ENCODE measurements around the gene MGLL. TPM values are rescaled to one million over a fixed set of nuclear protein-coding genes. Genes with fewer than 3 reads are reported as not detected.

The MGLL gene
- total RNA-seq, 1 experiment from 2014 or later, result 0.94 TPM

DNA sequence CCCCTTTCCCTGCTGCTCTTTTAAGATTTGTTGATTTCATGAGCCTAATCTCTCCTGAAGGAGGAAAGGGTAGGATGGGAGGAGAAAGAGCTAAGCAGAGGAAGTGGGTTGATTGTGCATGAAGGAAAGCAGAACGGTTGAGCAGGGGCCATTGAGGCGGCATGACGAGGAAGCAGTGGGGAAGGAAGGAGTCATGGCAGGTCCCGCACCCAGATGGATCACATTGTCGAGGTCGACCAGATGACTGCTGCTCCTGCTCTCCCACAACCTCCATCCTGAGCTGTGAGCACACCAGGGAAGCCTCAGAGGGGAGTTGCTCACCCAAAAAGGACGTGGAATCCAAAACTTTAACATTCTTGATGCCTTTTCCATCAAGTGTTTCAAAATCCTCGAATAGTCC is 106.8 kb downstream of the MGLL start (continued):
- TF ChIP-seq, protein P1, sequence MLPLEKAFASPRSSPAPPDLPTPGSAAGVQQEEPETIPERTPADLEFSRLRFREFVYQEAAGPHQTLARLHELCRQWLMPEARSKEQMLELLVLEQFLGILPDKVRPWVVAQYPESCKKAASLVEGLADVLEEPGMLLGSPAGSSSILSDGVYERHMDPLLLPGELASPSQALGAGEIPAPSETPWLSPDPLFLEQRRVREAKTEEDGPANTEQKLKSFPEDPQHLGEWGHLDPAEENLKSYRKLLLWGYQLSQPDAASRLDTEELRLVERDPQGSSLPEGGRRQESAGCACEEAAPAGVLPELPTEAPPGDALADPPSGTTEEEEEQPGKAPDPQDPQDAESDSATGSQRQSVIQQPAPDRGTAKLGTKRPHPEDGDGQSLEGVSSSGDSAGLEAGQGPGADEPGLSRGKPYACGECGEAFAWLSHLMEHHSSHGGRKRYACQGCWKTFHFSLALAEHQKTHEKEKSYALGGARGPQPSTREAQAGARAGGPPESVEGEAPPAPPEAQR (CRISPR knock-in tag; IDR thresholded peaks at IDR 0.05), result no peak
- TF ChIP-seq SP1 (CRISPR knock-in tag; conservative IDR thresholded peaks at IDR 0.05) (no peak), JAZF1 (CRISPR knock-in tag; IDR thresholded peaks at IDR 0.05) (no peak)

DNA sequence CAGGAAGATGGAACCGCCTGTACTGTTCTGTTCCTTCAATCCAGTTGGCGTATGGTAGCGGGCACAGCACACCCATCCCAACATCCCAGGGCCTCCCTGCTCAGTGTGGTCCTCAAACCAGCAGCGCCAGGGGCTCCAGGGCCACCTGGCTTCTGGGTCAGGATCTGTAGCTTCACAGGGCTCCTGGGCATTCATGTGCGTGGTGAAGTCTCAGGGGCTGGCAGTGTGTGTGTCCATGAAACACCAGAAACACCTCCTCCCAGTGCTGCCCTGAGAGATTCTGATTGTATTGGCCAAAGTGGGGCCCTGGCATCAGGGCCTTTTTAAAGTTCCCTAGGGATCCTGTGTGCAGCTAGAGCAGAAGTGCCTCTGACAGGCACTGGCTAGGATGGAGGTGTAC is 107.4 kb downstream of the MGLL start:
- ChIA-PET POLR2A (no interaction called here), CTCF (interaction anchor here (1.1 kb wide), 2 partner anchors 19 kb away, joined by 4 read pairs; no protein-coding TSS in a partner anchor)
- Mint-ChIP-seq H3K4me1 (peaks cover 21% of the 10 kb centered on the region), H3K4me3 (no peak overlapping the region), H3K27ac (no peak overlapping the region), H3K27me3 (ENCODE audit: low read depth) (no peaks in the 10 kb centered on the region; the same call in 1 of the 2 replicates), H3K36me3 (no peaks in the 10 kb centered on the region), H3K9me3 (no peaks in the 10 kb centered on the region)
- TF ChIP-seq RELA (CRISPR knock-in tag; IDR thresholded peaks at IDR 0.05; ENCODE audit: borderline replicate concordance), result no peak
- TF ChIP-seq, protein P2, sequence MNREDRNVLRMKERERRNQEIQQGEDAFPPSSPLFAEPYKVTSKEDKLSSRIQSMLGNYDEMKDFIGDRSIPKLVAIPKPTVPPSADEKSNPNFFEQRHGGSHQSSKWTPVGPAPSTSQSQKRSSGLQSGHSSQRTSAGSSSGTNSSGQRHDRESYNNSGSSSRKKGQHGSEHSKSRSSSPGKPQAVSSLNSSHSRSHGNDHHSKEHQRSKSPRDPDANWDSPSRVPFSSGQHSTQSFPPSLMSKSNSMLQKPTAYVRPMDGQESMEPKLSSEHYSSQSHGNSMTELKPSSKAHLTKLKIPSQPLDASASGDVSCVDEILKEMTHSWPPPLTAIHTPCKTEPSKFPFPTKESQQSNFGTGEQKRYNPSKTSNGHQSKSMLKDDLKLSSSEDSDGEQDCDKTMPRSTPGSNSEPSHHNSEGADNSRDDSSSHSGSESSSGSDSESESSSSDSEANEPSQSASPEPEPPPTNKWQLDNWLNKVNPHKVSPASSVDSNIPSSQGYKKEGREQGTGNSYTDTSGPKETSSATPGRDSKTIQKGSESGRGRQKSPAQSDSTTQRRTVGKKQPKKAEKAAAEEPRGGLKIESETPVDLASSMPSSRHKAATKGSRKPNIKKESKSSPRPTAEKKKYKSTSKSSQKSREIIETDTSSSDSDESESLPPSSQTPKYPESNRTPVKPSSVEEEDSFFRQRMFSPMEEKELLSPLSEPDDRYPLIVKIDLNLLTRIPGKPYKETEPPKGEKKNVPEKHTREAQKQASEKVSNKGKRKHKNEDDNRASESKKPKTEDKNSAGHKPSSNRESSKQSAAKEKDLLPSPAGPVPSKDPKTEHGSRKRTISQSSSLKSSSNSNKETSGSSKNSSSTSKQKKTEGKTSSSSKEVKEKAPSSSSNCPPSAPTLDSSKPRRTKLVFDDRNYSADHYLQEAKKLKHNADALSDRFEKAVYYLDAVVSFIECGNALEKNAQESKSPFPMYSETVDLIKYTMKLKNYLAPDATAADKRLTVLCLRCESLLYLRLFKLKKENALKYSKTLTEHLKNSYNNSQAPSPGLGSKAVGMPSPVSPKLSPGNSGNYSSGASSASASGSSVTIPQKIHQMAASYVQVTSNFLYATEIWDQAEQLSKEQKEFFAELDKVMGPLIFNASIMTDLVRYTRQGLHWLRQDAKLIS (CRISPR knock-in tag; IDR thresholded peaks at IDR 0.05; ENCODE audit: borderline replicate concordance), result no peak
- TF ChIP-seq GTF2I (CRISPR knock-in tag; conservative IDR thresholded peaks at IDR 0.05), result no peak
- no peak for TF ChIP-seq GABPB1 (CRISPR knock-in tag; IDR thresholded peaks at IDR 0.05)
- TF ChIP-seq, protein P3, sequence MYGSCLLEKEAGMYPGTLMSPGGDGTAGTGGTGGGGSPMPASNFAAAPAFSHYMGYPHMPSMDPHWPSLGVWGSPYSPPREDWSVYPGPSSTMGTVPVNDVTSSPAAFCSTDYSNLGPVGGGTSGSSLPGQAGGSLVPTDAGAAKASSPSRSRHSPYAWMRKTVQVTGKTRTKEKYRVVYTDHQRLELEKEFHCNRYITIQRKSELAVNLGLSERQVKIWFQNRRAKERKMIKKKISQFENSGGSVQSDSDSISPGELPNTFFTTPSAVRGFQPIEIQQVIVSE (CRISPR knock-in tag; IDR thresholded peaks at IDR 0.05; ENCODE audit: borderline replicate concordance), result no peak
- TF ChIP-seq, protein P4, sequence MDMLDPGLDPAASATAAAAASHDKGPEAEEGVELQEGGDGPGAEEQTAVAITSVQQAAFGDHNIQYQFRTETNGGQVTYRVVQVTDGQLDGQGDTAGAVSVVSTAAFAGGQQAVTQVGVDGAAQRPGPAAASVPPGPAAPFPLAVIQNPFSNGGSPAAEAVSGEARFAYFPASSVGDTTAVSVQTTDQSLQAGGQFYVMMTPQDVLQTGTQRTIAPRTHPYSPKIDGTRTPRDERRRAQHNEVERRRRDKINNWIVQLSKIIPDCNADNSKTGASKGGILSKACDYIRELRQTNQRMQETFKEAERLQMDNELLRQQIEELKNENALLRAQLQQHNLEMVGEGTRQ (CRISPR knock-in tag; IDR thresholded peaks at IDR 0.05), result no peak
- TF ChIP-seq, protein P5, sequence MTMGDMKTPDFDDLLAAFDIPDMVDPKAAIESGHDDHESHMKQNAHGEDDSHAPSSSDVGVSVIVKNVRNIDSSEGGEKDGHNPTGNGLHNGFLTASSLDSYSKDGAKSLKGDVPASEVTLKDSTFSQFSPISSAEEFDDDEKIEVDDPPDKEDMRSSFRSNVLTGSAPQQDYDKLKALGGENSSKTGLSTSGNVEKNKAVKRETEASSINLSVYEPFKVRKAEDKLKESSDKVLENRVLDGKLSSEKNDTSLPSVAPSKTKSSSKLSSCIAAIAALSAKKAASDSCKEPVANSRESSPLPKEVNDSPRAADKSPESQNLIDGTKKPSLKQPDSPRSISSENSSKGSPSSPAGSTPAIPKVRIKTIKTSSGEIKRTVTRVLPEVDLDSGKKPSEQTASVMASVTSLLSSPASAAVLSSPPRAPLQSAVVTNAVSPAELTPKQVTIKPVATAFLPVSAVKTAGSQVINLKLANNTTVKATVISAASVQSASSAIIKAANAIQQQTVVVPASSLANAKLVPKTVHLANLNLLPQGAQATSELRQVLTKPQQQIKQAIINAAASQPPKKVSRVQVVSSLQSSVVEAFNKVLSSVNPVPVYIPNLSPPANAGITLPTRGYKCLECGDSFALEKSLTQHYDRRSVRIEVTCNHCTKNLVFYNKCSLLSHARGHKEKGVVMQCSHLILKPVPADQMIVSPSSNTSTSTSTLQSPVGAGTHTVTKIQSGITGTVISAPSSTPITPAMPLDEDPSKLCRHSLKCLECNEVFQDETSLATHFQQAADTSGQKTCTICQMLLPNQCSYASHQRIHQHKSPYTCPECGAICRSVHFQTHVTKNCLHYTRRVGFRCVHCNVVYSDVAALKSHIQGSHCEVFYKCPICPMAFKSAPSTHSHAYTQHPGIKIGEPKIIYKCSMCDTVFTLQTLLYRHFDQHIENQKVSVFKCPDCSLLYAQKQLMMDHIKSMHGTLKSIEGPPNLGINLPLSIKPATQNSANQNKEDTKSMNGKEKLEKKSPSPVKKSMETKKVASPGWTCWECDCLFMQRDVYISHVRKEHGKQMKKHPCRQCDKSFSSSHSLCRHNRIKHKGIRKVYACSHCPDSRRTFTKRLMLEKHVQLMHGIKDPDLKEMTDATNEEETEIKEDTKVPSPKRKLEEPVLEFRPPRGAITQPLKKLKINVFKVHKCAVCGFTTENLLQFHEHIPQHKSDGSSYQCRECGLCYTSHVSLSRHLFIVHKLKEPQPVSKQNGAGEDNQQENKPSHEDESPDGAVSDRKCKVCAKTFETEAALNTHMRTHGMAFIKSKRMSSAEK (CRISPR knock-in tag; IDR thresholded peaks at IDR 0.05; ENCODE audit: borderline replicate concordance), result no peak
- TF ChIP-seq, protein P6, sequence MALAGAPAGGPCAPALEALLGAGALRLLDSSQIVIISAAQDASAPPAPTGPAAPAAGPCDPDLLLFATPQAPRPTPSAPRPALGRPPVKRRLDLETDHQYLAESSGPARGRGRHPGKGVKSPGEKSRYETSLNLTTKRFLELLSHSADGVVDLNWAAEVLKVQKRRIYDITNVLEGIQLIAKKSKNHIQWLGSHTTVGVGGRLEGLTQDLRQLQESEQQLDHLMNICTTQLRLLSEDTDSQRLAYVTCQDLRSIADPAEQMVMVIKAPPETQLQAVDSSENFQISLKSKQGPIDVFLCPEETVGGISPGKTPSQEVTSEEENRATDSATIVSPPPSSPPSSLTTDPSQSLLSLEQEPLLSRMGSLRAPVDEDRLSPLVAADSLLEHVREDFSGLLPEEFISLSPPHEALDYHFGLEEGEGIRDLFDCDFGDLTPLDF (CRISPR knock-in tag; IDR thresholded peaks at IDR 0.05), result no peak
- ATAC-seq (no peak), DNase-seq (ENCODE audit: low spot score) (no peak)
